Gastrocnemius medialis (tissue), 4 donors: ENCODE measurements around the gene ACTBL2.

Experiments
- POLR2A ChIP-seq, 2 donors: fragments of 450-650 bp; IDR thresholded peaks; one replicate each; pipeline ENCODE4 v1.6.1; 2017; ENCODE audit warnings: antibody characterized with exemption in 2 of 2, mild to moderate bottlenecking in 2 of 2, moderate library complexity in 2 of 2
- TF ChIP-seq, protein P1 (sequence below), 5 experiments: fragments of 450-650 bp in 3 of 5; fragments of 200-600 bp in 2 of 5; sonication (generic) in 2 of 5; IDR thresholded peaks in 4 of 5; conservative IDR thresholded peaks in 1 of 5; 1 replicate in 4 of 5; 2 replicates in 1 of 5; pipeline ENCODE4 v1.5.1; 2016 to 2019; ENCODE audit warnings: antibody characterized with exemption in 5 of 5, mild to moderate bottlenecking in 3 of 5, moderate library complexity in 3 of 5

- TF ChIP-seq, protein P1, sequence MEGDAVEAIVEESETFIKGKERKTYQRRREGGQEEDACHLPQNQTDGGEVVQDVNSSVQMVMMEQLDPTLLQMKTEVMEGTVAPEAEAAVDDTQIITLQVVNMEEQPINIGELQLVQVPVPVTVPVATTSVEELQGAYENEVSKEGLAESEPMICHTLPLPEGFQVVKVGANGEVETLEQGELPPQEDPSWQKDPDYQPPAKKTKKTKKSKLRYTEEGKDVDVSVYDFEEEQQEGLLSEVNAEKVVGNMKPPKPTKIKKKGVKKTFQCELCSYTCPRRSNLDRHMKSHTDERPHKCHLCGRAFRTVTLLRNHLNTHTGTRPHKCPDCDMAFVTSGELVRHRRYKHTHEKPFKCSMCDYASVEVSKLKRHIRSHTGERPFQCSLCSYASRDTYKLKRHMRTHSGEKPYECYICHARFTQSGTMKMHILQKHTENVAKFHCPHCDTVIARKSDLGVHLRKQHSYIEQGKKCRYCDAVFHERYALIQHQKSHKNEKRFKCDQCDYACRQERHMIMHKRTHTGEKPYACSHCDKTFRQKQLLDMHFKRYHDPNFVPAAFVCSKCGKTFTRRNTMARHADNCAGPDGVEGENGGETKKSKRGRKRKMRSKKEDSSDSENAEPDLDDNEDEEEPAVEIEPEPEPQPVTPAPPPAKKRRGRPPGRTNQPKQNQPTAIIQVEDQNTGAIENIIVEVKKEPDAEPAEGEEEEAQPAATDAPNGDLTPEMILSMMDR (IDR thresholded peaks at IDR 0.05 in 4 of 5, conservative IDR thresholded peaks at IDR 0.05 in 1 of 5), result no peak
- TF ChIP-seq POLR2A (IDR thresholded peaks at IDR 0.05), result no peak
Observed at GRCh38 chr5:57450991-57451876, 31.4 kb downstream of the ACTBL2 start.
